T-helper 1 cell treated with Interleukin-12 subunit alpha and Interleukin-12 subunit beta and Interleukin-4 antibody, amounts not matched to agents 30 μg/mL and 1 μg/mL, for 36 hours (primary cell): ENCODE measurements around the gene P4HA2.

Experiments
- H3K27ac Mint-ChIP-seq: one replicate; pipeline ENCODE4 v1.8.0; 2021; ENCODE audit warnings: mild to moderate bottlenecking, mixed read lengths
- H3K27me3 Mint-ChIP-seq: one replicate; pipeline ENCODE4 v1.8.0; 2021; ENCODE audit warnings: low read depth, mixed read lengths
- H3K36me3 Mint-ChIP-seq: one replicate; pipeline ENCODE4 v1.8.0; 2021; ENCODE audit warnings: low read depth, mixed read lengths
- H3K4me1 Mint-ChIP-seq: one replicate; pipeline ENCODE4 v1.8.0; 2021; ENCODE audit warnings: low read depth, mixed read lengths
- H3K4me3 Mint-ChIP-seq: one replicate; pipeline ENCODE4 v1.8.0; 2021; ENCODE audit warnings: mild to moderate bottlenecking, moderate library complexity, mixed read lengths
- H3K9me3 Mint-ChIP-seq: one replicate; pipeline ENCODE4 v1.8.0; 2021; ENCODE audit warnings: mixed read lengths

P4HA2 gene

GRCh38 chr5:132243366-132243977 is 15.8 kb upstream of the P4HA2 start:
- no peak overlapping the region for H3K4me3 Mint-ChIP-seq
- H3K9me3 Mint-ChIP-seq = peaks cover 35% of the 10 kb centered on the region
- peaks cover 44% of the 10 kb centered on the region for H3K27me3 Mint-ChIP-seq
- H3K27ac Mint-ChIP-seq = no peak overlapping the region
- H3K4me1 Mint-ChIP-seq = no peaks in the 10 kb centered on the region
- H3K36me3 Mint-ChIP-seq = peaks cover 7% of the 10 kb centered on the region

GRCh38 chr5:132239776-132240175 is 12.1 kb upstream of the P4HA2 start:
- H3K4me3 Mint-ChIP-seq = no peak overlapping the region
- no peak overlapping the region for H3K27ac Mint-ChIP-seq
- peaks cover 5% of the 10 kb centered on the region for H3K36me3 Mint-ChIP-seq
- peaks cover 3% of the 10 kb centered on the region for H3K4me1 Mint-ChIP-seq
- H3K9me3 Mint-ChIP-seq = peaks cover 14% of the 10 kb centered on the region
- peaks cover 21% of the 10 kb centered on the region for H3K27me3 Mint-ChIP-seq

DNA sequence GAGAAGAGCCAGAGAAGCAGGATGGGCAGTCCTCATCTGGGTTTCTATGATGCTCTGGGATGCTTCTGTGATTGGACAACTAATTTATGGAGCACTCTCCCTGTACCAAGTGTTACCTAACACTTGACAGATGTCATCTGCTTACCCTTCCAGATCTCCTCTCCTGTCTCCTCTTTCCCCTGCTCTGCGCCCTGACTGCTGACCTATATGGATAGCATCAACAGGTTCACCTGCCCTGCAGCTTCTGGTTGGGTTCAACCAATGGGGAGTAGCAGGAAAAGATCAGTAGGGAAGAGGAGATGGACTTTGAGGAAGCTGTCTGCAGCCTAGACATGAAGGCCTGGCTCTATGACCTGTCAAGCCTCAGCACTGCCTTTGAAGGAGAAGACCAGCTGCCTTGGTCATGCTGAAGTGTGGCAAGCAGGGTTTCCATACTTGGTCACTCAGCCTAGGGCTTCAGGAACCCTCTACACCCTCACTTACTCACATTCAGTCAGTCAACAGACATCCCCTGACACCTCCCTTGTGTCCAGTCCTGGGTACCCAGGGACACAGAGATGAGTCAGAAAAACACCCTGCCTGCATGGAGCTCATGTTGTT is 11.3 kb upstream of the P4HA2 start:
- peaks cover 3% of the 10 kb centered on the region for H3K36me3 Mint-ChIP-seq
- H3K27ac Mint-ChIP-seq = no peak overlapping the region
- peaks cover 7% of the 10 kb centered on the region for H3K9me3 Mint-ChIP-seq
- H3K4me3 Mint-ChIP-seq = no peak overlapping the region
- H3K4me1 Mint-ChIP-seq = peaks cover 3% of the 10 kb centered on the region
- peaks cover 14% of the 10 kb centered on the region for H3K27me3 Mint-ChIP-seq

- Mint-ChIP-seq H3K4me3 (no peak overlapping the region), H3K36me3 (no peaks in the 10 kb centered on the region), H3K27ac (no peak overlapping the region), H3K9me3 (peaks cover 3% of the 10 kb centered on the region), H3K4me1 (peaks cover 3% of the 10 kb centered on the region), H3K27me3 (peaks cover 13% of the 10 kb centered on the region)
These were observed 10.6 kb upstream of the P4HA2 start for GRCh38 chr5:132238169-132238744.

DNA sequence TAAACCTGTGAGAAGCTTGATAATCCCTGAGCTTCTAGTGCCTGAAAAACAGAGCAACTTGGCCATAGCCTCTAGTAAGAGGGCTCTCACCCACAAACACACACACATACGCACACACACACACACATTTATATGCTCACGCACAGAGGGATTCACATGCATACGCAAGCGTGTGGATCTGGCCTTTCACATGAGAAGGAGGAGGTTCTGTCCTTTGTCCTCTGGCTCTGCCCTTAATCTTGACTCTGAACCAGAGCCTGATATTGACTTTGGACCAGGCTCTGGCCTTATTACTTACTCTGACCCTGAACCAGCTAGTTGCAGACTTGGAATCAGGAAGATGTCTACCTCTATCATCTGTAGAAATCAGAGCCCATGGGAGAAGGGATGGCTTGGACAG is 10.0 kb upstream of the P4HA2 start:
- no peaks in the 10 kb centered on the region for H3K9me3 Mint-ChIP-seq
- no peak overlapping the region for H3K4me3 Mint-ChIP-seq
- no peak overlapping the region for H3K27ac Mint-ChIP-seq
- peaks cover 3% of the 10 kb centered on the region for H3K4me1 Mint-ChIP-seq
- peaks cover 11% of the 10 kb centered on the region for H3K27me3 Mint-ChIP-seq
- no peaks in the 10 kb centered on the region for H3K36me3 Mint-ChIP-seq

DNA sequence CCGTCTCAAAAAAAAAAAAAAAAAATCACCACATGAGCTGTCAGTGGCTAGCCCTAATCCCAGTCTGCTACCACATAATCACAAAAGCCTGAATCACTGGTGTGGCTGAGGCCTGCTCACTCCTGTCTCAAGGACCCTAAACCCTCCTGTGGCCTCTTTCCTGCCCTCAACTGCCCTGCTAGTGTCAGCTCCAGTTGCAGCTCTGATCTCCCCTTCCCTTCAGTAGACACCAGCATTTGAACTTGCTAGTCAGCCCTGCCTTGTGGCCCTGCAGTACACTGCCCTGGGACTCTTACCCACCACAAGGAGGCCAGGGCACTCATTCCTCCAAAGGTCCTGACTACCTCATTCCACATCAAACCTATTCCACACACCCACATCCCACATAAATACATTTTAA is 9.5 kb upstream of the P4HA2 start:
- H3K27ac Mint-ChIP-seq = no peak overlapping the region
- peaks cover 11% of the 10 kb centered on the region for H3K27me3 Mint-ChIP-seq
- no peaks in the 10 kb centered on the region for H3K36me3 Mint-ChIP-seq

DNA sequence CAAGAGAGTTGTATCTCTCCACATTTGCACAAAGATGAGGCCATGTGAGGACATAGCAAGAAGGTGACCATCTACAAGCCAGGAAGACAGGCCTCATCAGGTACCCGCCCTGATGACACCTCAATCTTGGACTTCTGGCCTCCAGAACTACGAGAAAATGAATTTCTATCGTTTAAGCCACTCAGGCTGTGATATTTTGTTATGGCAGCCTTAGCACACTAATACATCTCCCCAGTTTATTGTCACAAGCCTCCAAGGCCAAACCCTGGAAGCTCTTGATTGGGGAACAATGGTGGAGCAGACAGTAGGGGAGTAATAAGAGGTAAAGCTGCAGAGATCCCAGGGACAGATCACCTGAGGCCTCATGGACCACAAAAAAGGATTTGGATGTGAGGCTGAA is 7.7 kb upstream of the P4HA2 start:
- peaks cover 13% of the 10 kb centered on the region for H3K4me1 Mint-ChIP-seq
- H3K27me3 Mint-ChIP-seq = peaks cover 15% of the 10 kb centered on the region
- no peaks in the 10 kb centered on the region for H3K9me3 Mint-ChIP-seq
- no peak overlapping the region for H3K4me3 Mint-ChIP-seq
- H3K36me3 Mint-ChIP-seq = no peaks in the 10 kb centered on the region
- no peak overlapping the region for H3K27ac Mint-ChIP-seq

More for the DNA sequence above, 9.5 kb upstream of the P4HA2 start:
- Mint-ChIP-seq H3K4me3 (no peak overlapping the region), H3K9me3 (no peaks in the 10 kb centered on the region), H3K4me1 (peaks cover 3% of the 10 kb centered on the region)

- Mint-ChIP-seq H3K27me3 (peaks cover 18% of the 10 kb centered on the region), H3K9me3 (no peaks in the 10 kb centered on the region), H3K36me3 (no peaks in the 10 kb centered on the region), H3K27ac (no peak overlapping the region), H3K4me1 (peaks cover 18% of the 10 kb centered on the region), H3K4me3 (no peak overlapping the region)
These were observed 7.0 kb upstream of the P4HA2 start for GRCh38 chr5:132234684-132235062.

DNA sequence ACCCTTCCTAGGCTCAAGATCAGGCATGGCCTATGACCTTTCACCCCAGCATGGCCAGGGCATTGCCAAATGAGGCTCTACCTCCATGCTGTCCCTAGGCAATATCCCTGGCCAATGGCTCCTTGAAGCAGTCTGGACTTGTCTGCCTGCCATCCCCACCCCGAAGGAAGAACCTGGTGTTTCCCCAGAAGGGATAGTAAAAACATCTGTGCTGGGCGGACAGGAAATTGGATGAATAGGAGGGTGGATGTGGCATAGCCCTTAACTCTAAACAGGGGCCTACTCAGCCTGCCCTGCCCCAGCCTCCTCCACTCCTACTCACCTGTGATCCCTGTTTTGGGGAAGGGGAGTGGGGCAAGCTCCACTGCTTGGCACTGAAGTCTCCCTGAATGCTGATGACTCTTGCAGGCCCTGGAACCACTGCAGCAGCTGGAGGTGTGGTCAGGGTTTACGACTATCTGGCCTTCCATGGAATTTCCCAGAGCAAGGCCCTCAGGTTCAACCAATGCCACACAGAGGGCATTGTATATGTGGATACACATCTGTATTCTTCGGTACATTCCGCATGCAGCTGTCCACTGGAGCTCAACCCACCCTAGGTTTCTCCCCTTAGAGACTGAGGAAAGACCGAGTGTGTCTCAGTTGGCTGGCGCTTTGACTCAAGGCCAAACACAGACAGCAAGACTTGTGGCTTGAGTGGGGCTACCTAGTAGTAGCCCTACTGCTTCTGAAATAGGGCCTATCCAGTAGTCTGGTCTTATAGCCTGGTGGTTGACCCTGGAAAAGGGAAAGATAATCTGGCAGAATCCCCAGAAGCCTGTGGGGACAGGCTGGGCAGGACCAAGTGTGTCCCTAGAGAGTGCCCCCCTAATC is 6.4 kb upstream of the P4HA2 start:
- H3K36me3 Mint-ChIP-seq = no peaks in the 10 kb centered on the region
- no peak overlapping the region for H3K4me3 Mint-ChIP-seq
- no peaks in the 10 kb centered on the region for H3K9me3 Mint-ChIP-seq
- H3K27me3 Mint-ChIP-seq = peaks cover 21% of the 10 kb centered on the region
- H3K4me1 Mint-ChIP-seq = peaks cover 23% of the 10 kb centered on the region
- no peak overlapping the region for H3K27ac Mint-ChIP-seq

DNA sequence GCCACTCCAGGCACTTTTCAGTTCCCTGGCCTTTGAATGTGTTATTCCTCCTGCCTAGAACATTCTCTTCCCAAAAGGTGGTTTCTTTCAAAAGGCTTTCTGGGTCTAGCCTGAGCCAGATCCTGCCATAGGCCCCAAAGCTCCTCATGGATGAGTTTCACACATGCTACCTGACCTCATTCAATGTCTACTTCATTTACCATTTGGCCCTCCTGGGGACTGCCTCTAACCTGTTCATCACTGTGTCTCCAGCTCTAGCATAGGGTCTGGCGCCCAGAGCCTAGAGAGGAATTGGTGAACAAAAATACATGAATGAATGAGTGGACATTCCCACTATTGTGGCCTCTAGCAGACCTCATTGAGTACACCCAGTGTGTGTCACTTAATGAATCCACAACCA is 5.4 kb upstream of the P4HA2 start:
- Mint-ChIP-seq H3K27ac (no peak overlapping the region), H3K27me3 (peaks cover 24% of the 10 kb centered on the region), H3K36me3 (no peaks in the 10 kb centered on the region)

DNA sequence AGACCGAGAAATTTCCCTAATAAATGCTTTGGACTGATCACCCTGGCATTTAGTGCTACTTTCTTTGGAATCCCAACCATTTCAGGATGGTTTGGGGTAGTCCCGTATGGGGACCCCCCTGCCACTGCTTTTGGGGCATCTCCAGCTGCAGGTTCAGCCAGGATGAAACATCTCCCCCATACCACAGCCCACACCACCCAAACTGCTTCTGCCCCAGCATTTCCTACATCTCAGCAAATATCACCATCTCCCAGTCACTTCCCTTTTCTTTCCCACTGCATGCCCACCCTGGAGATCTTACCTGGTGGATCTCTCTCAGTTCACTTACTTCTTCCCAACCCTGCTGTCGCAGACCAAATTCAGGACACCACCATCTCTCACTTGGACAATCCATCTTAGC is 4.8 kb upstream of the P4HA2 start:
- Mint-ChIP-seq H3K4me1 (peaks cover 21% of the 10 kb centered on the region), H3K4me3 (no peak overlapping the region), H3K36me3 (no peaks in the 10 kb centered on the region), H3K9me3 (no peaks in the 10 kb centered on the region), H3K27me3 (peaks cover 24% of the 10 kb centered on the region), H3K27ac (no peak overlapping the region)

More for the DNA sequence above, 5.4 kb upstream of the P4HA2 start:
- H3K9me3 Mint-ChIP-seq = no peaks in the 10 kb centered on the region
- H3K4me1 Mint-ChIP-seq = peaks cover 21% of the 10 kb centered on the region
- no peak overlapping the region for H3K4me3 Mint-ChIP-seq

- H3K36me3 Mint-ChIP-seq = no peaks in the 10 kb centered on the region
- H3K9me3 Mint-ChIP-seq = no peaks in the 10 kb centered on the region
- H3K4me3 Mint-ChIP-seq = no peak overlapping the region
- peaks cover 28% of the 10 kb centered on the region for H3K27me3 Mint-ChIP-seq
- no peak overlapping the region for H3K27ac Mint-ChIP-seq
- peaks cover 24% of the 10 kb centered on the region for H3K4me1 Mint-ChIP-seq
These were observed 3.2 kb upstream of the P4HA2 start for GRCh38 chr5:132230871-132231270.

GRCh38 chr5:132229236-132229635 is 1.6 kb upstream of the P4HA2 start:
- Mint-ChIP-seq H3K9me3 (no peaks in the 10 kb centered on the region), H3K27ac (no peak overlapping the region), H3K36me3 (peaks cover 5% of the 10 kb centered on the region), H3K4me1 (peaks cover 37% of the 10 kb centered on the region), H3K4me3 (peak overlapping the region; percentile 47), H3K27me3 (peaks cover 28% of the 10 kb centered on the region)

- Mint-ChIP-seq H3K27ac (no peak overlapping the region), H3K9me3 (no peaks in the 10 kb centered on the region), H3K27me3 (peaks cover 28% of the 10 kb centered on the region), H3K4me1 (peaks cover 44% of the 10 kb centered on the region), H3K4me3 (peak overlapping the region; percentile 47), H3K36me3 (peaks cover 10% of the 10 kb centered on the region)
These were observed 785 bp upstream of the P4HA2 start for GRCh38 chr5:132228241-132229035.
